Stimulated activated naive CD4-positive, alpha-beta T cell (primary cell): Measurements from ENCODE around the gene LMBRD2.

Experiments
- DNase-seq, 6 experiments: peaks; one replicate each; lab custom pipeline; 2025; lab: John Stamatoyannopoulos, UW

LMBRD2 gene

GRCh38 chr5:36049949-36050348, 101.7 kb downstream of the LMBRD2 start:
- no peak for DNase-seq
